ENCODE measurements around the gene COL1A1.

GRCh38 chr17:50164697-50164988, 36.8 kb downstream of the COL1A1 start:
- TF ChIP-seq YY1 (IDR thresholded peaks at IDR 0.05; ENCODE audit: low read depth) (no peak), EP300 (IDR thresholded peaks at IDR 0.05; ENCODE audit: borderline replicate concordance) (no peak), TAF1 (IDR thresholded peaks at IDR 0.05; ENCODE audit: low read depth) (no peak), MAX (IDR thresholded peaks at IDR 0.05) (no peak), USF1 (IDR thresholded peaks at IDR 0.05) (no peak), RAD21 (IDR thresholded peaks at IDR 0.05; ENCODE audit: low read depth) (no peak)
